ENCODE results near the gene AHRR.

DNA sequence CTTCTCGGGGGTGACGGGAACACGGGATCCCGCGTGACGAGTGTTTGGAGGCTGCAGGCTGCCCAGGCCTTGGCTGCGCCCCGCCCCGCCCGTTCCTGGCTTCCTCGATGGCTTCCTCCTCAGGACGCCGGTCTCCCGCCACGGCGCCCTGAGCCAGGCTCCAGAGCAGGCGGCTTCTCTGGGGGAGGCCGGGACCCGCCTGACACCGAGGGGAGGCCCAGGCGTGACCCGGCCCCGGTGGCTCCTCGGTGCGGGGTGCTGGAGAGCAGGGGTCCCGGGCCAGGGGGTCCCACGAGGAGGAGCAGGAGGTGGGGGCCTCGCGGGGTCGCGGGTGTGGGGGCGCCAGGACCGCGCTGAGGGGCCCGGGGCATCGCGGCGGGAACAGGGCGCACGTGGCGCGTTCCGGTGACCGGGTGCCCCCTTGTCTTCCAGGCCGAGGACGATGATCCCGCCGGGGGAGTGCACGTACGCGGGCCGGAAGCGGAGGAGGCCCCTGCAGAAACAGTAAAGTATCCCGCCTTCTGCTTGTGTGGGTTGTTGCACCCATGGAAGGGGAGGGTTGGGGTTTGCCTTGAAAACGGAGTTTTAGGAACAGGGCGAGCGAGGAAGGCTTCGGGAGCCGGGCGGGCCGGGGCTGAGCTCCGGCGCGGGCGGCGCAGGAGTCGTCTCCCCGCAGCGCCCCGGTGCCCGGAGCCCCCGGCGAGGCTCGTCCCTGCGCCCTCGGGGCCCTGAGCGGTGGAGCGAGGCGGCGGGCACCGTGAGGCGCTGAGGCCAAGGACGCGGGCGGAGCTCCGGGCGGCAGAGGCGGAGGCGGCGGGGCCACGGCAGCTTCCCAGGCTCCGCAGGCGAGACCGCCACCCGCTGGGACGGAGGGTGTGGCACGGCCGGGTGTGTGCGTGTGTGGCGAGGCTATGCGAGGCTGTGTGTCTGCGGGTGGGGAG, 22.2 kb downstream of the AHRR start:
- TF ChIP-seq, protein P1, sequence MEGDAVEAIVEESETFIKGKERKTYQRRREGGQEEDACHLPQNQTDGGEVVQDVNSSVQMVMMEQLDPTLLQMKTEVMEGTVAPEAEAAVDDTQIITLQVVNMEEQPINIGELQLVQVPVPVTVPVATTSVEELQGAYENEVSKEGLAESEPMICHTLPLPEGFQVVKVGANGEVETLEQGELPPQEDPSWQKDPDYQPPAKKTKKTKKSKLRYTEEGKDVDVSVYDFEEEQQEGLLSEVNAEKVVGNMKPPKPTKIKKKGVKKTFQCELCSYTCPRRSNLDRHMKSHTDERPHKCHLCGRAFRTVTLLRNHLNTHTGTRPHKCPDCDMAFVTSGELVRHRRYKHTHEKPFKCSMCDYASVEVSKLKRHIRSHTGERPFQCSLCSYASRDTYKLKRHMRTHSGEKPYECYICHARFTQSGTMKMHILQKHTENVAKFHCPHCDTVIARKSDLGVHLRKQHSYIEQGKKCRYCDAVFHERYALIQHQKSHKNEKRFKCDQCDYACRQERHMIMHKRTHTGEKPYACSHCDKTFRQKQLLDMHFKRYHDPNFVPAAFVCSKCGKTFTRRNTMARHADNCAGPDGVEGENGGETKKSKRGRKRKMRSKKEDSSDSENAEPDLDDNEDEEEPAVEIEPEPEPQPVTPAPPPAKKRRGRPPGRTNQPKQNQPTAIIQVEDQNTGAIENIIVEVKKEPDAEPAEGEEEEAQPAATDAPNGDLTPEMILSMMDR (IDR thresholded peaks at IDR 0.05; ENCODE audit: insufficient read depth, low read depth, low read length): no peak
- no peak for TF ChIP-seq EZH2 (IDR thresholded peaks at IDR 0.05; ENCODE audit: insufficient read depth, low read length)
